Endothelial cell of umbilical vein (primary cell): ENCODE measurements around the gene HMGCS2.

ENCODE experiments used
- EZH2 ChIP-seq: IDR thresholded peaks from 2 replicates; pipeline ENCODE4 v1.6.1; 2012; ENCODE audit warnings: borderline replicate concordance, low read depth, mild to moderate bottlenecking, moderate library complexity, low read length, inconsistent platforms; ENCODE audit not compliant: severe bottlenecking
- MYC ChIP-seq: IDR thresholded peaks from one replicate; pipeline ENCODE4 v1.6.1; 2011; ENCODE audit warnings: mild to moderate bottlenecking, low read depth, low read length
- POLR2A ChIP-seq: IDR thresholded peaks from 2 replicates; pipeline ENCODE4 v1.6.1; 2012; ENCODE audit warnings: low read depth, mild to moderate bottlenecking, control low read depth, low read length
- TF ChIP-seq, protein P1 (sequence below), 2 donors: IDR thresholded peaks; 1 replicate in 1 of 2; 2 replicates in 1 of 2; pipeline ENCODE4 v1.5.1; 2011; ENCODE audit warnings: low read length in 2 of 2, mild to moderate bottlenecking in 2 of 2, moderate library complexity in 2 of 2, control low read depth in 1 of 2, inconsistent platforms in 1 of 2, low read depth in 1 of 2; ENCODE audit not compliant: insufficient read depth in 1 of 2; ENCODE audit errors: extremely low read depth in 1 of 2

DNA sequence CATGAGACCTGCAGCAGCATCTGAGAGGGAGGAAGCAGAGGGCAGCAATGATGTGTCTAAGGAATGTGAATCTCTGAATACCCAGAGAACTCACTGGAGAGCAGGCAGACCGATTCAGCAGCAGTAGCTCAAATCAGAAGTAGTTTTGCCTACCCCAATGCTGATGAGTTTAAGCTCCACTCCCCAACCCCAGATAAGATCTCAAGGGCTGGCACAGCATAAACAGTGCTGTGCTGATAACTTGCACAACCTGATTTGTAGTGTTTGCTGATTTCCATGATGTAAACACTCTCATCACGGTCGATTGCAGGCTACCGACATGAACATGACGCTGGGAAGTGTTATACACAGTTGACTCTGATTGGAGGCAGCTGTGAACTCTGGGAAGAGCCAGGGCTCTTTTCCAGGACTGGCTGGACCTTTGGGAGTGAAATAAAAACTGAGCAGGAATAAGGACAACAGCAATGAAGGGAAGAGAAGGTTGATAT, 11.2 kb upstream of the HMGCS2 start:
- TF ChIP-seq, protein P1, sequence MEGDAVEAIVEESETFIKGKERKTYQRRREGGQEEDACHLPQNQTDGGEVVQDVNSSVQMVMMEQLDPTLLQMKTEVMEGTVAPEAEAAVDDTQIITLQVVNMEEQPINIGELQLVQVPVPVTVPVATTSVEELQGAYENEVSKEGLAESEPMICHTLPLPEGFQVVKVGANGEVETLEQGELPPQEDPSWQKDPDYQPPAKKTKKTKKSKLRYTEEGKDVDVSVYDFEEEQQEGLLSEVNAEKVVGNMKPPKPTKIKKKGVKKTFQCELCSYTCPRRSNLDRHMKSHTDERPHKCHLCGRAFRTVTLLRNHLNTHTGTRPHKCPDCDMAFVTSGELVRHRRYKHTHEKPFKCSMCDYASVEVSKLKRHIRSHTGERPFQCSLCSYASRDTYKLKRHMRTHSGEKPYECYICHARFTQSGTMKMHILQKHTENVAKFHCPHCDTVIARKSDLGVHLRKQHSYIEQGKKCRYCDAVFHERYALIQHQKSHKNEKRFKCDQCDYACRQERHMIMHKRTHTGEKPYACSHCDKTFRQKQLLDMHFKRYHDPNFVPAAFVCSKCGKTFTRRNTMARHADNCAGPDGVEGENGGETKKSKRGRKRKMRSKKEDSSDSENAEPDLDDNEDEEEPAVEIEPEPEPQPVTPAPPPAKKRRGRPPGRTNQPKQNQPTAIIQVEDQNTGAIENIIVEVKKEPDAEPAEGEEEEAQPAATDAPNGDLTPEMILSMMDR (IDR thresholded peaks at IDR 0.05; ENCODE audit: extremely low read depth in 1 of 2, insufficient read depth in 1 of 2, low read depth in 1 of 2, low read length in 2 of 2) = no peak
- no peak for TF ChIP-seq EZH2
- no peak for TF ChIP-seq POLR2A
- no peak for TF ChIP-seq MYC
